HL-60/S4 treated with retinoic acid at 250 ng/mL for 4 days and 3 days (cell line): ENCODE data around the gene LRPAP1.
"Not testable (repeated sequence)": the region's sequence is repeated elsewhere in the genome, so short reads cannot be mapped to it uniquely, and the experiment has no call there.

Source experiments
- in situ Hi-C: fragments of 300-500 bp; cut with MboI; formaldehyde crosslinking; loops from 2 replicates; pipeline ENCODE4 v1.7.0; 2022; ENCODE audit warnings: low sequenced_read_pairs

Gene LRPAP1

GRCh38 chr4:3531879-3532750 is at the start of gene LRPAP1:
LRPAP1 (minus strand) TSS chr4:3532422; CDS start chr4:3532412, 10 bp downstream.
- in situ Hi-C loops: no loop called here

DNA sequence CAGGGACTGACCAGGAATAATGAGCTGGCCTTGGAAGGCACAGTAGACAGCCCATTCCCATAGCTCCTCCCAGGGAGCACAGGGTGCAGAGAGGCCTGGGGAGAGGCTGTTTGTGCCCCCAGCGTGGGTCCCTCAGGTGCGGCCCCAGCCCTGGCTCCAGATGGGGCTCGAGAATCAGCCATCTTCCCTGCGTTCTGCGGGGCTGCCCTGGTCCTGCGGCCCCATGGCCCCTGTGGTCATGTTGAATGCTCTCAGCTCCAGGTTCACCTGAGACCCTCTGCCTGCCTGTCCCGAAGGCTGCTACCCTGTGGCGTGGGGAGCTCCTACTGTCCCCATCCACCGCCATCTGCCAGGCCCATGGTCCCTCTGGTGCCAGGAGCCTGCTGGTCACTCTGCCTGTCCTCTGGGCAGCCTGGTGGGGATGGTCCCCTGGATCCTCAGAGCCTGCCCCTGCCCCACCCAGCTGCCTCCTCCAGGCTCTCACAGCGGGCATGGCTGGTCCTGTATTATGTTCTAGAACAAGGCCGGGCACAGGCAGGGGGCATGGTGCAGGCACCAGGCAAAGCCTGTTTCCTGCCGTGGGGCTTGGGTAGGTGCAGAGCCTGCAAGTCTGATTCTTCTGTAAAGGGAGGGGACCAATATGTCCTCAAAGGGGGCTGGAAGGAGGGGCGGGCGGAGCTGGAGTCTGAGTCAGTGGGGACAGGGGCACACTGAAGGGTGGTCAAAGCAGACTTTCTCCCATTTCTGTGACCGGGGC is 49.3 kb upstream of the LRPAP1 start:
- in situ Hi-C loops: not testable (repeated sequence)

GRCh38 chr4:3580859-3581258 is 48.6 kb upstream of the LRPAP1 start:
- in situ Hi-C loops: not testable (repeated sequence)

DNA sequence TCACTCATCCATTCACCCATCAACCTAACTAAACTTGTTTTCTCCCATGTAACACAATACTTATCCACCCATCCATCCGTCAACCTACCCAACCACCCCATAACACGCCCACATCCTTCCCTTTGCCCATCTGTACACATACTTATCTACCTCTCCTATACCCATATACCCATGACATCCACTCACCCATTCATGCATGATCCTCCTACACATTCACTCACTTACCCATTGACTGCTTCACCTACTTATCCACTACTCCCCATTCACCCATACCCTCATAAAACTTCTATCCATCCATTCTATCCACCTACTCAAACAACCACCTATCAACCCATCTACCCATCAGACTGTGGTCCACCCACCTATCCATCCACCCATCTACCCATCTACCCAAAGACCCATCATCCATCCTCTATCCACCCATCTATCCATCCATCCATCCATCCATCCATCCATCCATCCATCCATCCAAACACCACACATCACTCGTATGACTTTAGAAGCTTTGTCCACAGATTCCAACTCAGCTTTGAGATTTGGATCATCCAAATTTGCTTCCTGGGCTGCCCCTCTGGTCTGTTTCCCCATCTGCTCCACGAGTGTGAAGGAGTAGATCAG is 46.4 kb upstream of the LRPAP1 start:
- in situ Hi-C loops: not testable (repeated sequence)

DNA sequence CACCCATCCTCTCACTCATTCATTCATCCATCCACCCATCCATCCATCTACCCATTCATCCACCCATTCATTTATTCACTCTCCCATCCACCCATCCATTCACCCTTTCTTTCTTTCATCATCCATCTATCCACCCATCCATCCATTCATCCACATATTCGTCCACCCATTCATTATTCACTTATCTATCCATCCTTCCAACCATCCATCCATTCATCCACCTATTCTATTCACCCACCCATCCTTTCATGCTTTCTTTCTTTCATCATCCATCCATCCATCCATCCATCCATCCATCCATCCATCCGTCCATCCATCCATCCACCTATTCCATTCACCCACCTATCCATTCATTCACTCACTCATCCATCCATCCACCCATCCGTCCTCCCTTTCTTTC is 45.8 kb upstream of the LRPAP1 start:
- in situ Hi-C loops: not testable (repeated sequence)

DNA sequence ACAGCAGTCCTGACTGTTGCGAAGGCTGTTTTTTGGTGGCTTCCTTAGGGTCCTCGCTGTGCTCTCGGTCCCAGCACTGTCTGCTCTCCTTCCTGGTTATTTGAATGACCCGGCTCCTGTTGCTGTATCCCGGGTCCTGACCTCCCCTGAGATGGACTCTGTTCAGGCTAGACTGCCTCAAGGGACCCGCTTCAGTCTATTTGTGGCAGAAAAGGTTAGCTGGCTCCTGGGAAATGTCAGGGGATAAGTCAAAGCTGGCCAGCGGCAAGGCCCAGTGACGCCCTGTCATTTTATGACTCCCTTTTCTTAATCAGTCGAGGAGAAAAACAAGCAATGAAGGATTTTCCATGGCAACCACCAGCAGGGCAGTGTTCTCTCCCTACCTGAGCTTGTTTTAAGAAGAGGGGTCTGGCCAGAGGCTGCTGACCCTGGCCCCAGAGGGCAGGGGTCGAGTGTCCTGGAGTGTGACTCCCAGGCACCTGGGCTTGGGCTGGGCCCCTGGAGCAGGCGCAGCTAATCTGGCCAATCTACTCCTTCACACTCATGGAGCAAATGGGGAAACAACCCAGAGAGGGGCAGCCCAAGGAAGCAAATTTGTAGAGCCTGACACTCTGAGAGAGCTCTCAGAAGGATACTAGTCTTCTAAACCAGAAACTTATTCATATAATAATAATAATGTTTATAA is 45.1 kb upstream of the LRPAP1 start:
- in situ Hi-C loops: not testable (repeated sequence)

GRCh38 chr4:3576533-3577207 is 44.4 kb upstream of the LRPAP1 start:
- in situ Hi-C loops: not testable (repeated sequence)

DNA sequence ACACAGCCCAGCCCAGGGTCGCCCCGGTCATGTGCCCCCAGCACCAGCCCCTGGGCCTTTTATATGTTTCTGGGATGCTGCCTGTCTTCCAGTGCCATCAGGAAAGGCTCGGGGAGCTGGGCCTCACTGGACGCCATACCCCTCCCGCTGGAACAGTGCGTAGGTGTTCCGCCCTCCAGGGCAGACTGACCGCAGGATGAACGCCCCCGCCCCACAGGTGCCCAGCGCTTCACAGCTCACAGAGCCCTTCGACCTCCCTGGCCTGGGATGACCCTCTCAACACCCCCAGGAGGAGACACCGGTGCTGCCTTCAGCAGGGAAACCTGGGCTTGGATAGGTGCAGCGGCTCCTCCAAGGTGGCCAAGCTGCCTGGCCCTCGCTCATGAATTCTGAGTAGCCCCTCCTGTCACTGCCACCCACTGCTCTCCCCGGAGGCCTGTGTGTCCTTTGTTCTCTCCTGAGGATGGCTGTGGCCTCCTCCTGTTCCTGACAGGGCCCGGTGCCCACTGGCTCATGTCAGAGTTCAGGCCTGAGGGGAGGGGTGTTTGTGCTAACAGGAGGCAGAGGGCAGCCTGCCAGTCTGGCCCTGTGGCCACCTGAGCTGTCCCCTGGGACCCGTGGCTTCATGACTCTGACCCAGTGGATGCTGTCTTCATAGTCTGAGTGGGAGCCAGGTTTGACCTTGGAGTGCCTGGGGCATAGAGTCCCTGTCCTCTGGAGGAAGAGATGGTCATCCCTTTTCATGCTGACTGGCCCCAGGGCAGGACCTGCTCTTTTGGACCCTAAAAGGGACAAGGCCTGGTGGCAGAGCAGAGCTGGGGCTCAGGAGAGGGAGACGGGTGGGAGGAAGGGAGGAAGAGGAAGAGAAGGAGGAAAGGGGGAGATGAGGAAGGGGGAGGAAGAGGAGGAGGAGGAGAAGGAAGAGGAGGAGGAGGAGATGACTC is 43.5 kb upstream of the LRPAP1 start:
- in situ Hi-C loops: not testable (repeated sequence)

- in situ Hi-C loops: not testable (repeated sequence)
Observed at GRCh38 chr4:3574865-3575264, 42.6 kb upstream of the LRPAP1 start.

DNA sequence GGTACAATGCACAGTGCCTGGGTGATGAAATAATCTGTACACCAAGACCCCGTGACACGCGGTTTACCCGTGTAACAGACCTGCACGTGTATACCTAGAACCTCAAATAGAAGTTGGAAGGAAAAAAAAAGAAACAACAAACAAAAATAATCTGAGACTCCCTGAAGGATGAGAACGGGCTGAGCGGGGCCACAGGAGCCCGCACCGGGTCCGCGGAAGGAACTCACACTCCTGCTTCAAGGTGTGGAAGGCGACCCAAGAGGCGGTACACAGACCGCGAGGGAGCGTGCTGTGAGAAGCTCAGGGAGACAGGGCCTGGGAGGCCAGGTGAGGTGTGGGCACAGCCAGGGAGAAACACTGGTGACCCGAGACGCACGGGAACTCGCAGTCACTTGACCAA is 42.1 kb upstream of the LRPAP1 start:
- in situ Hi-C loops: not testable (repeated sequence)

DNA sequence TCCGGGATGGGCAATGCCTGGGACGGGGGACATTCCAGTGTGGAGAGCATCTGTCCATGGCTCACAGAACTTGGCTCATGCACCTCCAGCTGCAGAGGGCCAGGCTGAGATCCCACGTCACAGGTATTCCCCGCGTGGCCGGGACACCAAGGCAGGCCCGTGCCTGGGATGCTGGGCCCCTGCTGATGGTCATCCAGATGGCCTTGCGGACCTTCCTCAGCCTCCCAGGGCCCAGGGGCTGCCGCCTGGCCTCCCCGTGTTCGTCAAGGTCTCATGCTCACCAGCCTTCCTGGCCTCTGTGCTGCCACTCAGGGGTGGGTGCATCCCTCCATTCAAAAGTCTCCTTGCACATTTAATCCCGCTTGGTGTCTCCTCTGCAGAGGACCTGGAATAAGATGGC is 40.9 kb upstream of the LRPAP1 start:
- in situ Hi-C loops: no loop called here

DNA sequence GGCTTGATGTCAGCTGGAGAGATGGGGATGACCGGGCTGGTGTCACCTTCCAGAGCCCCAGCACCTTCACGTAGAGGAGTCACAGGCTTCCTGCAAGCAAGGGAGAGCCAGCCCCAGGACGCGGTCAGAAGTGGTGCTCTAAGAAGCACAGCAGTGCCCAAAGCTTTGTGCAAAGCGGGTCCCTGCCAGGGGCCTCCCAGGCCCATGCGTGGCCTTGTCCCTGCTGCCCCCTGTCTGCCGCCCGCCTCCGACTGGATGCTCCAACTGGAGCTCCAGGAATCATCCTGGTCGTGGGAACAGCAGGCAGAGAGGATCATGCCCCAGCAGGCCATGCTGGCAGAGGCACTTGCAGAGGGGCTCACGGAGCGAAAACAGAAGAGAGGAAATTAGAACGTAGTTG is 40.1 kb upstream of the LRPAP1 start:
- in situ Hi-C loops: no loop called here

DNA sequence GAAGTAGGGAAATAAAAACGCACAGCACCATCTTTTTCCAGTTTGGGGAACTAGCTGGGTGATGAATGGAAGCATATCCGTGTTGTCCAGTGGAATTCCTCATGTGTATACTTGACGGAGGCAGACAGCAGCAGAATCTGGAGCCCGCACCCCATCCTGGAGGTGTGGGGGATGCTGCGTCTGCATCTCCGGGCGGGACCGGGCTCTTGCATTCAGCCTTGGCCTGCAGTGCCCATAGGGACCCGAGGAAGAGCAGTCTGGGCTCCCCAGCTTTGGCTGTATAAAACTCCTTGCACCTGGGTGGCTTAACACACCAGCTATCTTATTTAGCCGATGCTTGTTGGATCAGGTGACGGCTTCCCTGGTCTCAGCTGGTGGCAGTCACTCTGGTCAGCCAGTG is 39.7 kb upstream of the LRPAP1 start:
- in situ Hi-C loops: no loop called here

- in situ Hi-C loops: not testable (repeated sequence)
Observed at GRCh38 chr4:3570923-3571322, 38.7 kb upstream of the LRPAP1 start.

GRCh38 chr4:3569611-3570010 is 37.4 kb upstream of the LRPAP1 start:
- in situ Hi-C loops: not testable (repeated sequence)

DNA sequence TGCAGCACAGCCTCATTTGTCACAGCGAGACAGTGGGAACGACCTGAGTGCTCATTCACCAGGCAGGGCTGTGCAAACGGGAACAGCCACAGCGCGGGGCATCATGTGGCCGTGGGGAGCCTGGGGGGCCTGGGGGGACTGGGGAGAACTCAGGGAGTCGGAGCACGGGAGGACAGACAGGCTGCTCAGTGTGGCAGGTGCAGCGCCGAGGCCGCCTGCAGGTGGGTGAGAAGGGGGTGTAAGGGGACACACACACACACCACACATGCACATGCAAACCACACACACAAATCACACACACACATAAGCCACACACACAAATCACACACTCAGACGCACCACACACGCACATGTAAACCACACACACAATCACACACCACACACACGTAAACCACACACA is 34.5 kb upstream of the LRPAP1 start:
- in situ Hi-C loops: not testable (repeated sequence)

DNA sequence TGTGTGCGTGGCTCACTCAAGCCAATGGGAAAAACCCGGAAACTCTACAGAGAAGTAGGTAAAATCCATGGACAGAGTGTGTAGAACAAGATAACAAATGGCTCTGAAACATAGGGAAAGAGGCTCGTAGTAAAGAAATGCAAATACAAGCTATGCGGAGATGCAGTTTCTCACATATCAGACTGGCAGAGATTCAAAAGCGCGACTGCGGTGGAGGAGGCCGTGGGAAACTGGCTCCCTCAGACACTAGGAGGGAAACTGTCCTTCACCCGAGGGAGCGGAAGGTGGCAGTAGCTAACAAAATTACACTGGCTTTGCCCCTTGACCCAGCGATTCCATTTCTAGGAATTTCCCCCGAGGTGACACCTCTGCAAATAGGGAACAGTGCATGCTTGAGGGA is 34.1 kb upstream of the LRPAP1 start:
- in situ Hi-C loops: not testable (repeated sequence)

- in situ Hi-C loops: not testable (repeated sequence)
Observed at GRCh38 chr4:3564948-3565347, 32.7 kb upstream of the LRPAP1 start.

DNA sequence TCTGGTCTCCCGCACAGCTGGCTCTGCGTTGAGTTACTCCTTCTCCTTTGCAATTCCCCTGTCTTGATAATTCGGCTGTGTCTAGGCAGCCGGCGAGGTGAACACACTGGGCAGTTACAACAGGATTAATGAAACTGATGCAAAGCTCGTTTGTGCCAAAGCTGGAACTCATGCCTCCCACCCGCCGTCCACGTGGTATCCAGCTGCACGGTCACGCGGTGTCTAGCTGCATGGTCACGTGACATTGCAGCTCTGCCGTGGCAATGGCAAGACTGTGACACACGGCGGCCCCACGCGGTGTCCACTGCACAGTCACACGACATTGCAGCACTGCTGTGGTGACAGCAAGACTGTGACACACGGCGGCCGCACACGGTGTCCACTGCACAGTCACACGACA is 31.2 kb upstream of the LRPAP1 start:
- in situ Hi-C loops: no loop called here
